ENCODE results near the gene LRRC28.
A peak's percentile ranks its signal among the peaks of the same experiment; 100 is the strongest.

The LRRC28 gene

DNA sequence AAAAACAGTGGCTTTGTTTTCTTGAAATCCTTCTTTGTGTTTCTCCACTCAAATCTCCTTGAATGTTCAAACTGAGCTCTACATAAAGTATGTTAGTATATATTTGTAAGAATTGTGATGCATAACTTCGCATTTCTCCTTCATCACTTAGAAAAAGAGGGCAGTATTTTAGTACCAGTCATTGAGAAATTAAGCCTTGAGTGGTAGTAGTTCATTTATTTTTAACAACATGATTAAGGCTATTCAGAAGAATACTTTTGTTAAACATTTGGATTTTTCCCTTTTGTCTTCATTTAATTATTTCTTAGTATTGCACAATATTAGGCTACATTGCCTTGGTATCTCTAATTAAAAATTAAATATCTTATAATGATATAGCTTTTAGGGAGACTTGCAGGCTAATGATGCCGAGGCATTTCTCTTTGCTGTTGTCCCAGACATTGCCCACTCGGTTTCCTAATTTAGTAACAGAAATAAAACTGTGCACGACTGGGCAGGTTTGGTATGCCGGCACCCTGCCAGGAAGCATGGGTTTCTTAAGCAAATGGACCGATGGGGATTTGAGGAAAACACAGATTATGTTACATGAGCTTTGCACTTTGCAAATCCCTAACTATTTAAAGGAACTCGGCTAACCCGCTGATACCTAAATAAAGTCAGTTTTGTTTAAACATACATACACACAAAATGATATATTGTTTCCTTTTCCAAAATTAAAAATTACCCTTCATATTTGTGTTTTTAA lies 54.7 kb downstream of the LRRC28 start:
- no peak for DNase-seq (ENCODE audit: low spot score)

DNA sequence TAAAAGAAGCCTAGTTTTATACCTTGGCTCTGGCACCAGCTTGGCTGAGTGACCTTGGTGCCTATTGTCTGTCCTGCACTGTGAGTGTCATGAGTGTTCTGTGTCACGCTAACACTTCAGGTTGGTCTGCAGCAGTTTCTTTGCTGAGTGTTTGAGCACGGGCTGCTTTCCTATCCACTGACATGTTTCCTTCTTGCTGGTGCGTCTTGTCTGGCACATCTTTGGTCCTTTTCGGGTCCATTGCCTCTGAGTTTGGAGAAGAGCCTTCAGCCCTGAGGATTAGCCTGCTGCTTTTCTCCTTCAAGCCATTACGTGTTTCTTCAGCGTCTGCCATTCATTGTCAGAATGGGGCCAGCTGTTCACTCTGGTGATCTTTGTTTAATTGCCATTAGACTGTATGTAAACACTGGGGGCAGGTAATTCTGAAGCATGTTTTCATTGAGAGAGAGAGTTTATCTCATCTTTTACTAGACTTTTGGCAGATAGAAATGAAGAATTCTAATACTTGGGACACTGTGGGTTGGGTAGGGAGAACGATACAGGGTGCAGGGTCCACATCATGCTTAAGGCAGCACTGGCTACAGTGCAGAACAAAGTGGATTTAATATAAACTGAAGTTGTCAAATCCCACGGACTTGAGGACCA lies 55.5 kb downstream of the LRRC28 start:
- no peak for DNase-seq (ENCODE audit: low spot score)

DNA sequence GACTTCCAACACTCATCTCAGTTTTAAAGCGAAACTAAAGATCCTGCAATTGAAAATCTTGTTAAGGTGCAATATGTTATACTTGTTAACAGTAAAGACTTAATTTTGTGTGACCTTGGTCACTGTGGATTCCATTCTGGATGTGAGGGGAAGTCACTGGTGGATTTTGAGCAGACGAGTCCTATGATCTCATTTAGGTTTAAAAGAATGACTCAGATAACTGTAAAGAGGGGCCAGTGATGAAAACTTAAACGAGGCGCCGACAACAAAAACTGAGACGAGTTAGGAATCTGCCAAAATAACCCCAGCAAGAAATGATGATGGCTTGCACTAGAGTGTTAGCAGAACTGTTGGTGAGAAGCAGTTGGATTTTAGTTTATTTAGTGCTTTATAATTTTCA lies 56.5 kb downstream of the LRRC28 start:
- peak; percentile 30 for DNase-seq (ENCODE audit: low spot score)

DNA sequence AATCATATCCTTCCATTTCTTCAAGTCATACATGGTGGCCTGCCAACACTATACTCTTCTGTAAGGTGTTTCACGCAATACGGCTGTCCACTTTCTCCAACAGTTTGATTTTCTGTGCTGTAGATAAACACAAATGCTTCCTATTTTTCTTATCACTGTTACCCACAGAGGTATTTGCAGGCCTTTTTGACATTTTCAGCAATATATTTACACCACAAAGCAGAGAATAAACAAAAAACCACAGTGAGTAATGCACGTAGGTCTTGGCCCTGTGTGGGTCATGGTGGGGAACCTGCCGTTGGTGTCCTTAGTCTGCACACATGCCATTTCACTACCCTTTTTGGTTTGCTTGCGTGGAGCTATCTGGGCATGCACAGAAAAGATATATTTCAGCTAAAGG lies 59.5 kb downstream of the LRRC28 start:
- DNase-seq (ENCODE audit: low spot score), result no peak

DNA sequence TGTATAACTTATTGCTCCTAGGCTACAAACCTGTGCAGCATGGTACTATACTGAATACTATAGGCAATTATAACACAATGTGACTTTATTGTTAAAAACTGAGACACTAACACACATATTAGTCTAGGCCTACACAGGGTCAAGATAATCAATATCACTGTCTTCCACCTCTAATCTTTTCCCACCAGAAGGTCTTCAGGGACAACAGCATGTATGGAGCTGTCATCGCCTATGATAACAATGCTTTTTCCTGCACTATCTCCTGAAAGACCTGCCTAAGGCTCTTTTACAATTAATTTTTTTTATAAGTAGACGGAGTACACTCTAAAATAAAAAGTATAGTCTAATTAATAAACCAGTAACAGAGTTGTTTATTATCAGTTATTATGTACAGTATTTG lies 60.9 kb downstream of the LRRC28 start:
- DNase-seq (ENCODE audit: low spot score), result no peak

DNA sequence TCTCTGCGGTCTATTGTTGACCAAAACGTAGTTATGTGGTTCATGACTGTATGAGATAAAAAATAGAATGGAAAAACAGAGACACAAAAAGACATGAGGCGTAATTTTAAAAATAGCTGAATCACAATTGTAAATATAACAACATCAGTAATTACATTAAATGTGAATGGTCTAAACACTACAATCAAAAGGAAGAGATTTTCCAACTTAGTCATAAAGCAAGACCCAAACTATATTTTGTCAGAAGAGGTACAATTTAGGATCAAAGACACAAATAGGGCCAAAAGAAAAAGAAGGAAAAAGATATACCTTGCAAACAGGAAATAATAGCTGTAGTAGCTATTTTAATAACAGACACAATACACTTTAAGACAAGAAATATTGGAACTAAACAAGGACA lies 61.5 kb downstream of the LRRC28 start:
- DNase-seq (ENCODE audit: low spot score), result no peak

DNA sequence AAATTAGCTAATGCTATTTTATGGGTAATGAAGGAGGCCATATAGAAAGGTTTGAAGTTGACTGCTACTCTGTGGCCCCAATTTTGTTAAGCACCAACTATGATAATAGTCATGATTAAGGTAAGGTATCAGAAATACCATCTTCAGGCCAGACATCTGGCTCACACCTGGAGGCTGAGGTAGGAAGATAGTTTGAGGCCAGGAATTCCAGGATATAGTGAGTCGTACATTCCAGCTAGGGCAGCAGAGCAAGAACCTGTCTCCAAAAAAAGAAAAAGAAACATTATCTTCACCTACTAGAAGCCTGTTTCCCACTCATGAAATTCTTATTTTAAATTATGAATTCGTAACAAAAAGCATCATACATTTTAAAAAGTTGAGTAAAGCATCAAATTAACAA lies 64.4 kb downstream of the LRRC28 start:
- no peak for DNase-seq (ENCODE audit: low spot score)

DNA sequence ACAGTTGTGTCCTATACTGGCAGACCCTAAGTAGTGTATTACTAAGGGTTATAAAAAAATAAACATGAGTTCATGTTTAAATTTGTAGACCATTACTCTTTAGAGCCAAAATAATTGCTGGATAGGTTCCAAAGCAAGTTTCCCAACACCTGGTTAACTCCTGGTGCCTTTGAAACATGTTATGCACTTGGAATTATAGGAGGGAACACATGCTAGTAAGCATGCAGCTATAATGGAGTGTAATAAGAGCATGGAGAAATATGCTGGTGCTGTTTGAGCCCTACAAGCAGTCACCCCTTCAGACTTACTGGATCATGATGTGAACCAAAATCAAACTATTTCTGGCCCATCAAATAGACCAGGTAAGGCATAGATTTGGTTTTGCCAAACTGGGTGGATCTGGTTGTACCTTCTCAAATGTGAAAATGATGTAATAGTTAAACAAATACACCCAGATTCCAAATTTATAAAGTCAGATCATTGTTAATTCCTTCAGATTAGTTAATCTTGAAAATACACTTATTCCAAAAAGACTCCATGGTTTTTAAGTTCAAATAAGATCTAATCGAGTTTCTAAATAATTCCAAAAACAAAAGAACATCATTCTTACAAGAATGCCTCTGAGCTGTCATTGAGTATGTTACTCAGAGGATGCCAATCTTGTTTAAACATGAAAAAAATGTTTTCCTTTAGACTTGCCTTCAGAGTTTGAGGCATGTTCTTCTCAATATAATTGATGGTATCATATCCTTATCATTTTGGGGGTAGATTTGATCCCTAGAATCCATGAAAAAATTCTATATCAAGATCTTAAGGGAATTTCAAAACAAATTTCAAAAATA lies 69.3 kb downstream of the LRRC28 start:
- DNase-seq (ENCODE audit: low spot score), result no peak

DNA sequence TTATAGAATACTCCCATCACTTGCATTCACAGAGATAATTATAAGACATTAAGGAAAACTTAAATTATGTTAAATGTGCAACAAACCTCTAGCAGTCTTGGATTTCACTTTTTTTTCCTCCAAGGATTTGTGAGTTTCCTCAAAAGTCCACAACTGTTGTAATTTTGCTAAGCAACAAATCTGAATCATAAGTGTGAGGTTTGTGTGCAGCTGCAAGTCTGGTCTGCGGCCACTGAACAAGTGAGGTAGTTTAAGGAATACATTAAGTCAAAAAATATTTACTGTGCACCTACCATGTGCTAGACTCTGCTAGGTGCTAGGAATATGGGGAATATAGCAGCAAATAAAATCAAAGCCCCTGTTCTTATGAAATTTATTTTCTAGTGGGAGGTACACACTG lies 70.2 kb downstream of the LRRC28 start:
- DNase-seq (ENCODE audit: low spot score), result no peak

DNA sequence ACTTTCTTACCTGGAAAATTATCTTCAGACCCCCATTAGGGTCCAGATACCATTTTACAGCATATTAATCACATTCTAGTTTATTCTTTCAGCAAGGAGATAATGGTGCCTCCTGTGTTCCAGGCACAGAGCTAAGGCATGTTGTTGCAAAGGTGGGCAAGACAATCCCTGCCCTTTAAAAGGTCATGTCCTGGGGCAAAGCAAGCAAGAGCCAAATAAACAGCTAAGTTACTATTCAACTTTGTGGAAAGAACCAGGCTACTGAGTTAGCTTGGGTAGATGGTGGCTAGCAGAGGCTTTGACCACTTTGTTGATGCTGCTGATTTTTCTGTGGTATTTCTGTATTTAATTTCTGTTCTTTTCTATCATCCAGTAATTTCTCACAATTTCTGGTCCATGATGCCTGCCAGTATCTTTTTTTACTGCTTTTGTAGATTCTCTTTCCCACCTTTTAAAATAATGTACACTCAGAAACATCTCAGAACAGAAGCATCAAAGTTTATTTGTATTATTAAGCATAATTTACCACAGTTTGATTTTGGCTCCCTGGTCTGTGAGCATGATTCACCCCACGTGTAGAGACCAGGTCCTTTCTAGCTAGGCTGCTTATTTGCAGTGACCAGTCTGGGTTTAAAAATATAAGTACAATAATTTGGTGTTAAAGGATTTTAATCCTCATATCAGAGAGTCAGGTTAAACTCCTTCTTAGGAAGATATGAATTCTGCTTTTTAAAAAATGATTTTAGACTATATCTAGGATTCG lies 71.5 kb downstream of the LRRC28 start:
- DNase-seq (ENCODE audit: low spot score), result no peak

DNA sequence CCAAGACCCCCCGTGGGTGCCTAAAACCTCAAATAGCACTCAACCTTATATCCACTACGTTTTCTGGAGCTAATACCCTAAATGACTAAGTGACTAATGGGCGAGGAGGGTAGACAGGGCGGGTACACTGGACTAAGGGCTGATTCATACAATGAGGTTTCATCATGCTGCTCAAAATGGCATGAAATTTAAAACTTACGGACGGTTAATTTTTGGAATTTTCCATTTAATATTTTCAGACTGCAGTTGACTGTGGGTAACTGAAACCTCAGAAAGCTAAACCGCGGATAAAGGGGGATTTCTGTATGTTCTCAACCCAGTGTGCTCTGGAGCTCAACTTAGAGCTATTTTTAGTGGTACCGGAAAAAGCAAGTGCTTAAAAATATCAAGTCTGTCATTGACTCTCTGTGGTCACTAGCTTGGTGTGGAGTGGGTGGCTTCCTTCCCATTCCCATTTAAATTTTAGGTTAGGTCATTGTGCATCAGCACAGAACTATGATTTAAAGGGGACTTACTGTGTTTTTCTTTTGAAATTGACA lies 72.9 kb downstream of the LRRC28 start:
- DNase-seq (ENCODE audit: low spot score), result no peak

DNA sequence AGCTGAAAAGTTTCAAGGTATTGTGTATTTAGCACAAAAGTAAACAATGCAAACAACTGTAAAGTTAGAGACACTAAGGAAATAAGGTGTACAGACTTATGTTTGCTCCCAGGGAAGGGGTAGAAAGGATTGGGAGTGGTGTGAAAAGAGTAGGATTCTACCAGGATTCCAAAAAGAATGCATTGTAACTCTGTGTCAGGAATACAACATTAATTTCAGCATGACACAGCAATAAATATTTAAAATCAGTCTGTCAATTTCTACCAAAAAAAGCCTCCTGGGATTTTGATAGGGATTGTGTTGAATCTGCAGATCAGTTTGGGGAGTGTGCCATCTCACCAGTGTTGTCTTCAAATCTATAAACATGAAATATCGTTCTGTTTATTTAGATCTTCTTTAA lies 73.4 kb downstream of the LRRC28 start:
- DNase-seq (ENCODE audit: low spot score), result no peak

DNA sequence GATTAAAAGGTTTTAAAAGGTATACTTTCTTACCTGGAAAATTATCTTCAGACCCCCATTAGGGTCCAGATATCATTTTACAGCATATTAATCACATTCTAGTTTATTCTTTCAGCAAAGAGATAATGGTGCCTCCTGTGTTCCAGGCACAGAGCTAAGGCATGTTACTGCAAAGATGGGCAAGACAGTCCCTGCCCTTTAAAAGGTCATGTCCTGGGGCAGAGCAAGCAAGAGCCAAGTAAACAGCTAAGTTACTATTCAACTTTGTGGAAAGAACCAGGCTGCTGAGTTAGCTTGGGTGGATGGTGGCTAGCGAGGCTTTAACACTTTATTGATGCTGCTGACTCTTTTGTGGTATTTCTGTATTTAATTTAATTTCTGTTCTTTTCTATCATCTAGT lies 75.0 kb downstream of the LRRC28 start:
- DNase-seq (ENCODE audit: low spot score), result no peak

DNA sequence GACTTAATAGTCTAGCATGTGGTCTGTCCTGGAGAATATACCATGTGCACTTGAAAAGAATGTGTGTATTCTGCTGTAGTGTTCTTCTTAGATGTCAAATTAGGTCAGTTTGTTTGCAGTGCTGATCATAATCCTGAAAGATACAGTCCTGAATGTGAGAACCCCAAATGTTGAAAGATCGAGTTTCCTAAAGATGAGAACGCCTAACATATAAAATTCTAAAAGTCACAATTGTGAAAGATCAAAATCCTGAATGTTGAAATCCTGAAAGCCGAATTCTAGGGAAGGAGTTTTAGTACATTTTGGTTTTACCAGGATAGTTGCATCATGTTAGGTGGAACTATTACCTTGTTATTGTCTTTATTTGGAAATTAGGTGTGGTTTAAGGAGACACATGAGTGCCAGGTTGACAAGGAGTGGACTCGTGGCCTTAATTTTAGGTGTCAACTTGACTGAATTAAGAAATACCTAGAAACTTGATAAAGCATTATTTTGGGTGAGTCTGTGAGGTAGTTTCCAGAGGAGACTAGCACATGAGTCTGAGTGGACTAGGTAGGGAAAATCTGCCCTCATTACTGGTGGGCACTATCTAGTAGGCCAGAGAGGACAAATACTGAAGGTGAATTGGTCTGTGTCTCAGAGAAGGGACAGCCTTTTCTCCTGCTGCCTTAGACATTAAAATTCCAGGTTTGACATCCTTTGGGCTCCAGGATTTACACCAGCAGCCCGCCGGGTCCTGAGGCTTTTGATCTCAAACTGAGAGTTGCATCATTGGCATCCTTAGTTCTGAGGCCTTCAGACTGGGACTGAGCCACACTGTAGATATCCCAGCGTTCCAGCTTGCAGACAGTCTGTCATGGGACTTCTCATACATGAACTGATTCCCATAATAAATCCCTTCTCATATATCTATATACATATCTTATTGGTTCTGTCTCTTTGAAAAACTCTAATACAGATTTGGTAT lies 77.1 kb downstream of the LRRC28 start:
- DNase-seq (ENCODE audit: low spot score), result no peak

DNA sequence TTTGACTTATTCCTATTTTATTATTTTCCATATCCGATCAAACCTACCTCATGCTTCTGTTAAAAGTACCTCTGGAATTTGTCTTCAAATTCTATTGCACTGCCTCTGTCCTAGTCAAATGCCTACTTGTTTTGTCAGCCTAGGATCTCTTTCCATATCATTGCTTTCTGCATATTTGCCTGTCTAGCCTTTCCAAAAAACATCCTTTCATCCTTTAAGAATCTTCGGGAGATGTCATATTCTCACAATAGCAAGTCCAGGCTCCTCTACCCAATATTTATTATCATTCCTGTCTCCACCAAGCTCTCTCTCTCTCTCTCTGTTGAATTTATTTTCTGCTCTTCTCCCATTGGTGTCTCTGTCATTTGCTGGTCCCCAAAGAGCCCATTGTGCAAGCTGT lies 80.1 kb downstream of the LRRC28 start:
- DNase-seq (ENCODE audit: low spot score), result no peak

DNA sequence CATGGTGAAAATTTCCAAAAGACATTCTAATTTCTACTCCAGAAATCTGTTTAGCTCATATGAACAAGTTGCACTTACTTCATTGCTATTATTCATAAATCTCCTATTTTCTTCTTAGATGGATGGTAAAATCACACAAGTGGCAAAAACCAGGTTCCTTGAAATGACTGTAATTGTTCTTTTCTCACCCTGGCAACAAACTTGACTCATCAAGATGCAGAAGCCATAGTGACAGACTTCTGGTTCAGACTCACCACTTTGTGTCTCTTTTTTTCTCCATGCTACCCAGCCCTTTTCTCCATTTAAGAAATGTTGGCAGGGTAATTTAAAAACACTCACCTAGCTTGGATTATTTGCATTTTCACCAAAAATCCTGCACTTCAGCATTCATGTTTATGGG lies 82.1 kb downstream of the LRRC28 start:
- no peak for DNase-seq (ENCODE audit: low spot score)

DNA sequence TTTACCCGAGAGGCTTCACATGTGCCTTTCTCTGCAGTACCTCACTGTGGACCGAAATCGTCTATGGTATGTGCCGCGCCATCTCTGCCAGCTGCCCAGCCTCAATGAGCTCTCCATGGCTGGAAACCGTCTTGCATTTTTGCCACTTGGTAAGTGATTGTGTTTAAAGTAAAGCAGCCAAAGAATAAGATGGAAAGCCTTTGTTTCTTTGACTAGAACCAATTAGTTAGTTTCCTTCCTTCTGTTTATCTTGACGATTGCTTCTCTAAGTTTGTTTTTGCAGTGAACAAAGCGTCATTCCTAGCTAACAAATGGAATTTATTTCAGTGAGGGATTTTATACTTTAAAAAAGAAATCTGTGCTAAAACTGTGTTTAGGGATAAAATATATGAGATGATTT lies 82.7 kb downstream of the LRRC28 start:
- DNase-seq (ENCODE audit: low spot score), result no peak

DNA sequence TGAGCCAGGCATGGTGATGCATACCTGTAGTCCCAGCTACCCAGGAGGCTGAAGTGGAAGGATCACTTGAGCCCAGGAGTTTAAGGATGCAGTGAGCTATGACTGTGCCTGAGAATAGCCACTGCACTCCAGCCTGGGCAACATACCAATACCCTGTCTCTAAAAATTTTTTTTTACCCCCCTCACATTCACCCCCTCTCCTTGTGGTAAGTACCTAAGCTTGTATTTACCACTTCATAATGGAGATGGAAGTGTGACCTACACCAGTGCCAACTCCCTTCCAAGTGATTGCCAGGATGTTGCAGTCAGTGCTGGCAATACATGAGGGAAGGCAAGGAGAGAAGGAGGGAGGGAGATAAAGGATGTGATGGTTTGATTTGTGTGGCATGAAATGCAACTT lies 84.2 kb downstream of the LRRC28 start:
- DNase-seq (ENCODE audit: low spot score), result no peak

DNA sequence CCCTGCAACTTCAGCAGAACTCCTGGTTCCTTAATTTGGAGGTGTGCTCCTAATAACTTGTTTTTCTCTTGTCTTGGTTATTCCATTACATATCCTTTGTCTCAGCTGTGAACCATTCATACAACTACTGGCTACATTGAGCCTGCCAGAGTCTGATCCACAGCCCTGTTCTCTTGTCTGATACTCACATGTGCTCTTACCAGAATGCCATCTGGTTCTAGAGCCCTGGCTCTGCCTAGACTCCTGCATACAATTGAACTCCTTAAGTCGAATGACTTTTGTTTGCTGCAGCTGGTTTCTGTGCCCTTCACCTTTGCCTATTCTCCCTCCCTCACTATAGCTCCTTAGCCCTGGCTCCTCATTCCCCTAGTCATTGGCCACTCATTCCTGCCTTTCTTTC lies 85.5 kb downstream of the LRRC28 start:
- no peak for DNase-seq (ENCODE audit: low spot score)

DNA sequence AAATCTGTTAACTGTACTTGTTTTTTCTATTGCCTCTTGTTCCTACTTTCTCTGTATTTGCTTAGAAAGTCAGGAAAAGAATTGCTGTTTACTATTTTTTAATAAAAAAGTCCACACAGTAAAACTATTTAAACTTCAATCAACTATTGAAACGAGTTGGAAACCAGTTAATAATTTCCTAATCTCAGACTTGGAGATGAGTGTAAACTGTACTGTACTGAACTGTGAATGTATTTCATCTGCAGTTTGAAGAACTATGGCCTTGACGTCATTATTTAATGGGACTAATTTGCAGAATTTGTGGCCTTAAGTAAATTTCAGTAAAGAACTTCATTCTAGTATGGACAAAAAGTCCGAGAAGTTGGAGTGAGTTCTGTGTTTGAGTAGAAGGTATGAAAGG lies 89.1 kb downstream of the LRRC28 start:
- no peak for DNase-seq (ENCODE audit: low spot score)

DNA sequence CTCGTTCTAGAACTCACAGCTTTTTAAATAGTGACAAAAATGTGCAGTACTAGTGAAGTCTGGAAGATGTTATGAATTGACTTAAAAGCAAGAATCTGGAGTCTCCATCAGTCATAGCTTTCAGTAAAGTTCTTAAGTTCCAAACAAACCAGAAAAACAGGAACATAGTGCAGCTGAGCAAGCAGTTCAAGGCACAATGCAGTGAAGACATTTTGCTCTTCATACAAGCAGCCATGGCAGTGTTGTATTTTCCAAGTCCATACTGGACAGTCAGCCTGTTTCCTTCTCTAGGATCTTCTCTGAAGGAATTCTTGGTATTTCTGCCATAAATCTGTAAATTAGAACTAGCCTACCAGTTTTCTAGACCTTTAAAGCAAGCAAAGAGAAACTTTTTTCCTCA lies 90.5 kb downstream of the LRRC28 start:
- DNase-seq (ENCODE audit: low spot score), result no peak
